ENCODE results near the gene THRB.

- TF ChIP-seq SUZ12 (IDR thresholded peaks at IDR 0.05; ENCODE audit: extremely low read depth, insufficient read depth, insufficient read length) (no peak), YY1 (IDR thresholded peaks at IDR 0.05; ENCODE audit: insufficient read depth, insufficient read length) (no peak)
Observed at GRCh38 chr3:24378313-24378712, 116.3 kb downstream of the THRB start.

Data from NT2/D1 (cell line).